HG03460 (cell line): Measurements from ENCODE around the gene WBP4.
A peak's percentile ranks its signal among the peaks of the same experiment; 100 is the strongest.
"Not testable (repeated sequence)": the region's sequence is repeated elsewhere in the genome, so short reads cannot be mapped to it uniquely, and the experiment has no call there.

Experiments
- ATAC-seq: cut with Tn5 transposase; IDR thresholded peaks from one replicate; pipeline ENCODE4 v1.9.1; 2021; ENCODE audit not compliant: unreplicated experiment

WBP4 gene

DNA sequence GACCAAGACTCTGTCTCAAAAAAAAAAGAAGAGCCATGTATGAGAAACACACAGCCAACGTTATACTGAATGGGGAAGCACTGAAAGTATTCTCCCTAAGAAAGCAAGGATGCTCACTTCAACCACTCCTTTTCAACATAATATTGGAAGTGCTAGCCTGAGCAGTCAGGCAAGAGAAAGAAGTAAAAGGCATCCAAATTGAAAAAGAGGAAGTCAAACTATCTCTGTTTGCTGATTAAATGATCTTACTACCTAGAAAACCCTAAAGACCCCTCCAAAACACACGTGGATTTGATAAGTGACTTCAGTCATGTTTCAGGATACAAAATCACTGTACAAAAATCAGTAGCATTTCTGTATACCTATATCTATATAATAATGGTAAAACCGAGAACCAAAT, 16.2 kb downstream of the WBP4 start:
- ATAC-seq = no peak

DNA sequence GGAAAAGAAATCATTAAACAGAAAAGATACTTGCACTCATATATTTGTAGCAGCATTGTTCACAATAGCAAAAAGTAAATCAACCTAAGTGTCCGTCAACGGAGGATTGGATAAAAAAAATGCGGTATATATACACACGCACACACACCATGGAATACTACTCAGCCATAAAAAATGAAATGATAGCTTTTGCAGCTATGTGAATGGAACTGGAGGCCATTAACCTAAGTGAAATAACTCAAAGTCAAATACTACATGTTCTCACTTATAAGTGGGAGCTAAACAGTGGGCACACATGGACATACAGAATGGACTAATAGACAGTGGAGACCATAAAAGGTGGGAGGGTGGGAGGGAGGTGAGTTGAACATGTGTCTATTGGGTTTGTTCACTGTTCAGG, 18.4 kb downstream of the WBP4 start:
- no peak for ATAC-seq

DNA sequence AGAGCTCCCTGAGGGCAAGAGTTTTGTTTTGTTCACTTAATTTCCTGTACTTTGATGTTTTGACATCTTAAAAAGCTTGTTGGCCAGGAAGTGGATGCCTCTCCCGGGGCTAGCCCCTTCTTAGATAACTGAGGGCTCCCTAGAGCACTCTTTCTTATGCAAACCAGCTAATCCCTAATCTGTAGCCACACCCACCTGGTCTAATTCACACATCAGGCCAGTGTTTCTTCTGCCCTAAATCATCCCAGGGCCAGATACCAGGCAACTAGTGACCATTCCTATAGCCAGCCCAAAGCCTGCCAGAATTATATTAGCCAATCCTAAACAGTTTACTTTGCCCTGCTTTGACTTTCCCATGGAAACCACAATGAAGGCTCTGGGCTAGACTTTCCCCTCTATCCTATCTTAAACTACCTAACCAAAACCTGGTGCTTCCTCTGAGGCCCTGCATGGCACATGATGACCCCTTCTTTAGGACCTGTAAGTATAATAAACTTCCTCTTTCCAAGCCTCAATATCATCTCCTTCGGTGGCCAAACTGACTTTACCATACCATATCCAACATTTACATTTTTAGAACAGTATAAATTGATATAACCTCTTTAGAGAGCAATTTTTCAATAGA, 24.8 kb downstream of the WBP4 start:
- ATAC-seq = no peak

DNA sequence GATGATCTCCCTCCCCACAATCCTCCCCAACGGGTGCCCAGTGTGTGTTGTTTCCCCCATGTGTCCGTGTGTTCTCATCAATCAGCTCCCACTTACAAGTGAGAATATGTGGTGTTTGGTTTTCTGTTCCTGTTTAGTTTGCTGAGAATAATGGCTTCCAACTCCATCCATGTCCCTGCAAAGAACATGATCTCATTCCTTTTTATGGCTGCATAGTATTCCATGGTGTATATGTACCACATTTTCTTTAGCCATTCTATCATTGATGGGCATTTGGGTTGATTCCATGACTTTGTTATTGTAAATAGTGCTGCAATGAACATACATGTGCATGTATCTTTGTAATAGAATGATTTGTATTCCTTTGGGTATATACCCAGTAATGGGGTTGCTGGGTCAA, 34.4 kb downstream of the WBP4 start:
- ATAC-seq = not testable (repeated sequence)

DNA sequence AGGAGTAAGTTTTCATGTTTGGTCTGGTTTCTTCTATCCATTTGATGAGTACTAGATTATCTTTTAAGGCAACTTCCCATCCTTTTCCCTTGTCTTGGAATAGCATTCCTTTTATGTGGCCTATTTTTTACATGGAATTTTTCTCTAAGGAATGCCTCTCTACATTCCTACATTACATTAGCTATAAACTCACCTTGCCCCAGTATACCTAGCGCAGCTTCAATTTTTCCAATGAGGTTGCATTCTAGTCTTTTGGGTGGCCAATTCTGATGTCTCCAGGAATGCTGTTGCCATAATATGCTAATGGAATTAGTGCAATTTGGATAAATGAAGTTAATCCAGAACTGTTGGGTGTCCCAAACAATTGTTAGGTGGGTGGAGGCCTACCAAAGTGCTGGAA, 37.5 kb downstream of the WBP4 start:
- ATAC-seq = no peak

DNA sequence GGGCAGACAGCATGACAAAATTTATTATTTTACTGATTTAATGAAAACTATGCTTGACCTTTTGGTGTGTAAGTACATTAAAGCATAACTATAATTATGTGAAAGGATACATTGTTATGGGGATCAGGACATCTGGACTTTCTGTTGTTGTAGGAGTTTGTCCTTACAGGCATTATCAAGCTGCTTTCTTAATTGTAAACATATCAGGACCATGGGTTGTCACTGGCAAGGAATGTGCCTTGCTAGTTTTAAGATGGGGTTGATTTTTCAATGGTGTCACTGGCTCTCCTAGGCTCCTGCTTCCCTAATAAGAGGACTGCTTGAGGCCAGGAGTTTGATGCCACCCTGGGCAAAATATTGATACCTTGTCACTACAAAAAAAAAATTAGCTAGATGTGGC, 38.7 kb downstream of the WBP4 start:
- ATAC-seq = no peak

DNA sequence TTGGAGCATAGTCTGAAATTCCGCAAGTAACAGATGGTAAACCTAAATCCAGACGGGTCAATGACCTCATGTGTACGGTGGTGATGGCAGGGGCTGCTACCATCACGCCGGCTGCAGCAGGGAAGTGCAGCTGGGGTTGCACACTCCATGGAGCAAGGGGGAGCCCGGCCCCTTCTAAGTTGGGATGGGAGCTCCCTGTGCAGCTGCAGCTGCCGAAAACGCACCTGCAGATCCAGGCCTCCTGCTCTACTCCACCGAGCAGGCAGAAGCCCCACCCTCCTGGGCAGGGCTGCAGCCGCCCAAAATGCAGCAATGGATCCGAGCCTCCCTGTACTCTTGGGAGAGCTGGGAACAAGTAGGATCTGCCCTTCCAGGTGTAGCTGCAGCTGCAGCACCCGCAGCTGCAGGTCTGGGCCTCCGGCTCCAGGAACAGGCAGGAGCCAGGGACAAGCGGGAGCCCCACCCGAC, 45.8 kb downstream of the WBP4 start:
- no peak for ATAC-seq

DNA sequence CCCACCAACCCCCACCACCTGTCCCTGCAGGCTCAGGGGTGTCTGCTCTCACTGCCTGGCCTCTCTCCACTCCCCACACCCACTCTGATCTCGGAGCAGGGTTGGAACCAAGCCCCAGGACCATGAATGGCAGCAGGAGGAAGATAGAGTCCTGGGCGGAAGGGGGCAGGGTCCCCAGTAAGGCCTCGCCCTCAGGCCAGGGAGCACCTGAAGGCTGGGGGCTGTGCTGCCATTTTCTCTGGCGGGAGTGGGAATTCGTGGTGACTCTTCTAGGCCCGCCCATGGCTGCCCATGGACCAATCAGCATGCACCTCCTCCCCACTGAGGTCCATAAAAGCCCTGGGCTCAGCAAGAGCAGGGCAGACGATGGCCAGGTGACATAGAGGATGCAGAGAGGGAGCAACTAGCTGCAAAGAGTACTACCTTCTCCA, 46.3 kb downstream of the WBP4 start:
- ATAC-seq = no peak

DNA sequence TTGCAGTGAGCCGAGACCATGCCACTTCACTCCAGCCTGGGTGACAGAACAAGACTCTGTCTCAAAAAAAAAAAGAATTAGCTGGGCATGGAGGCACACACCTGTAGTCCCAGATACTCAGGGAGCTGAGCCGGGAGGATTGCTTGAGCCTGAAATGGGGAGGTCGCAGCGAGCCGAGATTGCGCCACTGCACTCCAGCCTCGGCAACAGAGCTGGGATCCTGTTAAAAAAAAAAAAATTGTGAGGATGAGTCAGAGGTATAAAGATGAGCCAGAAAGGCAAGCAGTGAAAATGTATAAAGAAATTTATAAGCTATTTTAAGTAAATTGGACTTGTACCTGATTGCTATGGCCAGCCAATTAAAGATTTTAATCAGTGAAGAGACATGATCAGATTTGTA, 50.1 kb downstream of the WBP4 start:
- no peak for ATAC-seq

DNA sequence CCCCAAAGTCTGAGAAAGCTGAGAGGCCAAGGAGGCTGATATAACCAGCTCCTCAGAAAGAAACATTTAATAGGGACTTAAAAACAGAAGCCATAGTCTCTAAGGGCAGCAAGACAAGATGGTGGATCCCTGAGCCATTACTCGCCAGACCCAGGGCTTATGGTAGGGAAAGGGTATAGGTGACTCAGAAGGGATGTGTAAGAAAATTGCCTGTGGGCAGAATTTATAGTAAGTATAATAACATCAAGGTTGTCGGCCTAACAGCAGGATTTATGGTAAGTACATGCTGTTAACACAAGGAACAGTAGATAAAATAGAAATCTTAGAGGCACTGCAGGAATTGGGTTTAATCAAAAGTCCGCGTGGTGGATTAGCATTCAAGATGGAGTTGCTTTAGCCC, 56.6 kb downstream of the WBP4 start:
- no peak for ATAC-seq

DNA sequence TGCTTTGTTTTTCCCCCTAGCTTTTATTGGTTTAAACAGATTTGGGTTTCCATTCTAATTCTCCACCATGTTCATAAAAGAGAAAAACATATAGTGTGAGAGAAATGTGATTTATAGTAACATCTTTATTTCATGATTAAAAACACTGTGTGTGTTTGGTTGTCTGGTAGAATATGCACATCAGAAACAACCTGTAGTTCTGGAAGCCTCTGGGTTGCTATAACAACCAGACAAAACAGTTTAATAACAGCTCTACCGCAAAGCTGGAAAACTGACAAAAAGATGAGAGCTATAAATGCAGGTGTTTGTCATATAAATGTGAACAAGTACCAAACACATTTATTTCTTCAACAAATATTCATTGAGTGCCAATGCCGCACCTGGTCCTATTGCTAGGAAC, 61.5 kb downstream of the WBP4 start:
- ATAC-seq = no peak

DNA sequence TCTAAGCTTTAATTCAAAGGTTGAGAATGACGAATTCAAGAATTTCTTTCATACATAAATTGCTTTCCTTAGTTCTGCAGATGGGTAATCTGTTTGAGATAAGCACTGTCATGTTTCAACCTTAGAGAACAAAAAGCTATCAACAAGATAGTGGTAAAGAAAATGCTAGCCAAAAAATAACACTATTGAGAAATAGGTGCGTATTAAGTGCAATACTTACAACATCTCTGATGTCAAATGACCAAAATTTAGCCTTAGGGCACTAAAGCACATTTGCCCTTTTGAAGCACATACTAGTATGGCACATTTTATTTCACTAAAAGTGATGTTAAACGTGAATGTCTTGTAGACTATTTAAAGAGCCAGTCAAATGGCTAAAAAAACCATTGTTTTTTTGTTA, 66.4 kb downstream of the WBP4 start:
- no peak for ATAC-seq

DNA sequence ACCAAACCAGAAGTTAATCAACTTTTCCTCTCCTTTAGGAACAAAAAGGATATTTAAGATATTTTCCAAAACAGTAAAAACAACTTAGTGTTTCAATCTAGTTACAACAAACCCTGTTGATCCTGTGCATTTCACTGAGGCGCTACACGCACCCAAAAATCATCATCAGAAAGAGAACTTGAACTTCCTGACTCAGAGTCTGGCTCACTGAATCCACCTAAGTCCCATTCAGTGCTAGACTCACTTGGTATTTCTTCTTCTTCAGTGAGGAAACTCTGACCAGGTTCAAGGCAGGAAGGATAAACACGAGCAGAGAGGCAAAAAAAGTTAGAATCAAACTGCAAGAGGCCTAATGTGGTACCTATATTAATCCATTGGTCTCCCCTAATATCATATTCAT, 69.0 kb downstream of the WBP4 start:
- ATAC-seq = no peak

DNA sequence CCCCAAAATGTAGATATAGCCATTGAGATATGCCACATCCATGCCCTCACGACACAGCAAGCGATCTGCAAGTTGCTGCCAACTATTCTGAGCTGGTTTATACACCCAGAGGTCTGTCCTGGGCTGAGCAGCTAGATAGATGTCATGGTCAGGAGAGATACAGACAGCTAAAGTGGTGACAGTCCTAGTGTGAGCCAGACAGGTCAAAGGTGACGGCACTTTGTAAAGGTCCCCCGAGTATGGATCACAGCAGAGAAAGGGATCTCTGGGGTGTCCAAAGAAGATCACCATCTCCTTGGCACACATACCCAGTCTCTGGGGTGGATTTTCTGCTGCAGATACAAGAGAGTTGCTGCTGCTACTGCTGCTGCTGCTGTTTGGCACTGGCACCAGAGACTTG, 69.9 kb downstream of the WBP4 start:
- not testable (repeated sequence) for ATAC-seq

DNA sequence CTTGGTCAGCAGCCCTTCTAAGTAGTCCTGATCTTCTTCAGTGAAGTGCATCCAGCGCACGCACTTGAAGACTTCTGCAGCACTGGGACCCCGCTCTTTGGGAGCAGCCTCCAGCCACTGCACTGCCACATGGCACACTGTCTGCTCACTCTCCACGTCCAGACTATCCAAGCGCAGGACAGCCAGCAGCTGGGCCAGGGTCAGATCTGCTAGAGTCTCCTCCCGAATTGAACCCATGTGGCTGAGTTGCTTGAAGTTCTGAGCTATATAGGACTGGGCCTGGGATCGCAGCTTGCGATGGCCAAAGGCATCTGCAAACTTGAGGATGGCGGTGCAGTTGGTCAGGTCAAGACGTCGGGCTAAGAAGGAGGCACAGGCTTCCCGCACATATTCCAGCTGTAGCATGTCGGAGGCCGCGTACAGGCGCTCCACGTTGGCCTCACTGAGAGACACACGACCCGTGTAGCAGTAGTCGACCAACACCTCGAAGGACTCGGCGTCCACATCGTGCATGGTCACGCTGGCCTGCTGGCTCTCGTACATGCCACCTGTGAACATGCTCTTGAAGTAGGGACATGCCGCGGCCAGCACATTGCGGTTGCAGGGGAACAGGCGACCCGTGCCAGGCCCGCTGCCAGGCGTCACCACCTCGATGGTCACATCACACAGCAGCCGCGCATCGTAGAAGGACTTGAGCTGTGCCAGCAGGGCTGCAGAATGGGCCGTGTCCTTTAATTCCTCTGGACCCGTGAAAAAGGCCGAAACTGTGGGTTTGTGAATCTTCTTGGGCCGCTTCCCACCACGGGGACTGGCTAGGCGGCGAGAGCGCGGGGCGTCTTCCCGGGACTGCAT, 70.6 kb downstream of the WBP4 start:
- ATAC-seq = peak; percentile 13

DNA sequence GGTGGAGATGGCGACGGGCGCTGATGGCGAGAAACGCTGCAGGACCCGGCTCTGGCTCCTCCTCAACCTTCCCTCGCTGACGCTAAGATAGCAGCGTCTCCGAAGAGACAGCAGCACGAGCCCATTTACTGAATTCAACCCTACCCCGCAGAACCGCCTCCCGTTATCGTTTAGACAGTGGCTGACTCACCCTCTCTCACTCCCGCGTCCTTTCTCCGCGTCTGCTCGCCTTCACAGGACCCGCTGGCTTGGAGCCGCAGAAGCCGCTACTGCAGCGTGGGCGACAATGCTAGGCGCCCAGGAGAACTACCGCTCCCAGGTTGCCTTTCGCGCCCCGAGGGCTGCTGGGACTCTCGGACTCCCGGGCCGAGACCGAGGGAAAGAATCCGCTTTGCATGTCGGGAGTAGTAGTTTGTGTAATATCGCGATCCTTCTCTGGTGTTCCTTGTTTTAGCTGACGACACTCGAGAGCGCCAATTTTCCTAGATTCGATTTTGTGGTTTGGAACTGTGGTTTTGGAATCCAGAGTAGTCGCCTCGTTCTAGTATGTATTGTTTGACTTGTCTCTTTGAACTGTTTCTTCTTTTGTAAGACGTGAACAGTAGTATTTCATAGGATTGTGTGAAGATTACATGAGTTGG, 71.3 kb downstream of the WBP4 start, which contains the start of gene KBTBD6:
KBTBD6 (minus strand) TSS at position 291 of the 641 bp plus-strand sequence. CDS start 291 bp downstream, outside the sequence.
- ATAC-seq = peak; percentile 95
